K562 (cell line): Measurements from ENCODE around the gene HDAC5.

Experiments
- FOSL1 ChIP-seq: fragments of 200-800 bp; sonication (Bioruptor generic); conservative IDR thresholded peaks from 2 replicates; pipeline ENCODE4 v1.6.1; 2016; ENCODE audit warnings: missing genetic modification characterization, missing compliant biosample characterization
- LCOR ChIP-seq: sonication (generic); formaldehyde crosslinking; IDR thresholded peaks from 2 replicates; pipeline ENCODE4 v1.8.0; 2022; ENCODE audit warnings: mild to moderate bottlenecking, missing genetic modification reagents
- SIN3A ChIP-seq, 2 experiments: fragments of 150-350 bp in 1 of 2; IDR thresholded peaks; 2 replicates each; pipeline ENCODE4 v1.6.1; 2011 to 2016; ENCODE audit warnings: borderline replicate concordance in 2 of 2, low read depth in 2 of 2, low read length in 2 of 2, mild to moderate bottlenecking in 2 of 2, moderate library complexity in 2 of 2; ENCODE audit not compliant: control insufficient read depth in 1 of 2
- ZNF766 ChIP-seq: fragments of 200-800 bp; sonication (Bioruptor generic); conservative IDR thresholded peaks from 2 replicates; pipeline ENCODE4 v1.6.1; 2016; ENCODE audit warnings: missing genetic modification characterization, missing compliant biosample characterization

GRCh38 chr17:44105483-44105882 lies 18.0 kb downstream of the HDAC5 start:
- TF ChIP-seq ZNF766 (CRISPR knock-in tag), result no peak
- no peak for TF ChIP-seq LCOR (CRISPR knock-in tag)
- no peak for TF ChIP-seq FOSL1
- no peak for TF ChIP-seq SIN3A (IDR thresholded peaks at IDR 0.05; ENCODE audit: borderline replicate concordance in 2 of 2, control insufficient read depth in 1 of 2, low read depth in 2 of 2, low read length in 2 of 2)
